Nephron progenitor cell (in vitro differentiated cells): ENCODE results near the gene KCNQ1.

Experiments used
- DNase-seq: peaks from one replicate; pipeline ENCODE4 v3.0.0; 2021
- H3K27ac Mint-ChIP-seq: 2 replicates; pipeline ENCODE4 v1.8.0; 2021; ENCODE audit warnings: mild to moderate bottlenecking, moderate library complexity, mixed read lengths
- H3K27me3 Mint-ChIP-seq: 2 replicates; pipeline ENCODE4 v1.8.0; 2021; ENCODE audit warnings: mild to moderate bottlenecking, low read depth, mixed read lengths; ENCODE audit not compliant: poor library complexity
- H3K36me3 Mint-ChIP-seq: 2 replicates; pipeline ENCODE4 v1.8.0; 2021; ENCODE audit warnings: low read depth, mixed read lengths
- H3K4me1 Mint-ChIP-seq: 2 replicates; pipeline ENCODE4 v1.8.0; 2021; ENCODE audit warnings: mixed read lengths
- H3K4me3 Mint-ChIP-seq: 2 replicates; pipeline ENCODE4 v1.8.0; 2021; ENCODE audit warnings: mild to moderate bottlenecking, moderate library complexity, mixed read lengths
- H3K9me3 Mint-ChIP-seq: 2 replicates; pipeline ENCODE4 v1.8.0; 2021; ENCODE audit warnings: mild to moderate bottlenecking, moderate library complexity, mixed read lengths
- TF ChIP-seq, protein P1 (sequence below): fragments of 200-600 bp; sonication (generic); IDR thresholded peaks from 2 replicates; pipeline ENCODE4 v1.5.0; 2021; ENCODE audit warnings: antibody characterized with exemption

KCNQ1 gene

DNA sequence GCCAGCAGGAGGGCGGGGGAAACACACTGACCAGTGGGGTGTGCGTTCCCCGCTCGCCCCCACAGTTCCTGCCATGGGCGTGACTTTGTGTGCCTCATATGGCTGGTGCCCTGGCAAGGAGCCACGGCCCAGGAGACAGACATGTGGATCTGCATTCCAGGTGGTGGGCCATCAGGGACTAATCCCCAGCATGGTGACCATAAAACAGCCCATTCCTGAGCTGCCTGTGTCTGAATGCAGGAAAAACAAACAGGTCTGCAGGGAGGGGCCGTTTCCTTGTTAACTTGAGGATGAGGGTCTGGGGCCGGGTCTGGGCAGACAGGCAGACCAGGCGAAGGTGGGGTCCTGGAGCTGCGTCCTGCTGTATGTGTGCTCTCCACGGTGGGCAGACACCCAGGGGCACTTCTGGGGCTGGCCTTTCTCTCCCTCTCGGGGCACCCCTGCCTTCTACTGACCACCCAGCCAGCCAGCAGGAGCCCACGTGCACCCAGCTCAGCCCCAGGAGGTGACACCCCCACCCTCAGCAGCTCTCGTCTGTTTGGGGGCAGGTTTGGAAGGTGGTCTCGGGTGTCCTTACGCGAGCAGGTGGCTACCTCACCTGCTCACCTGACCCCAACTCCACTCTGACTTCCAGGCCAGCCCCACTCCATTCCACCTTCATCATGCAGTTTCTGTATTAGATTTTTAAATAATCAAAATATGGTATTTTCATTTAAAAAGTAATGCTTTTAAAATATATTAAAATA lies 134.7 kb downstream of the KCNQ1 start:
- Mint-ChIP-seq H3K4me3 (no peak overlapping the region), H3K4me1 (peaks cover 48% of the 10 kb centered on the region), H3K27ac (no peak overlapping the region), H3K9me3 (no peaks in the 10 kb centered on the region), H3K36me3 (no peaks in the 10 kb centered on the region), H3K27me3 (no peaks in the 10 kb centered on the region)
- TF ChIP-seq, protein P1, sequence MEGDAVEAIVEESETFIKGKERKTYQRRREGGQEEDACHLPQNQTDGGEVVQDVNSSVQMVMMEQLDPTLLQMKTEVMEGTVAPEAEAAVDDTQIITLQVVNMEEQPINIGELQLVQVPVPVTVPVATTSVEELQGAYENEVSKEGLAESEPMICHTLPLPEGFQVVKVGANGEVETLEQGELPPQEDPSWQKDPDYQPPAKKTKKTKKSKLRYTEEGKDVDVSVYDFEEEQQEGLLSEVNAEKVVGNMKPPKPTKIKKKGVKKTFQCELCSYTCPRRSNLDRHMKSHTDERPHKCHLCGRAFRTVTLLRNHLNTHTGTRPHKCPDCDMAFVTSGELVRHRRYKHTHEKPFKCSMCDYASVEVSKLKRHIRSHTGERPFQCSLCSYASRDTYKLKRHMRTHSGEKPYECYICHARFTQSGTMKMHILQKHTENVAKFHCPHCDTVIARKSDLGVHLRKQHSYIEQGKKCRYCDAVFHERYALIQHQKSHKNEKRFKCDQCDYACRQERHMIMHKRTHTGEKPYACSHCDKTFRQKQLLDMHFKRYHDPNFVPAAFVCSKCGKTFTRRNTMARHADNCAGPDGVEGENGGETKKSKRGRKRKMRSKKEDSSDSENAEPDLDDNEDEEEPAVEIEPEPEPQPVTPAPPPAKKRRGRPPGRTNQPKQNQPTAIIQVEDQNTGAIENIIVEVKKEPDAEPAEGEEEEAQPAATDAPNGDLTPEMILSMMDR: no peak
- DNase-seq: peak; percentile 12

GRCh38 chr11:2580061-2580421 lies 135.2 kb downstream of the KCNQ1 start:
- TF ChIP-seq, protein P1: no peak
- no peak for DNase-seq
- H3K27me3 Mint-ChIP-seq: no peaks in the 10 kb centered on the region
- no peak overlapping the region for H3K4me3 Mint-ChIP-seq
- no peaks in the 10 kb centered on the region for H3K36me3 Mint-ChIP-seq
- no peaks in the 10 kb centered on the region for H3K9me3 Mint-ChIP-seq
- H3K4me1 Mint-ChIP-seq: peaks cover 48% of the 10 kb centered on the region
- H3K27ac Mint-ChIP-seq: no peak overlapping the region

DNA sequence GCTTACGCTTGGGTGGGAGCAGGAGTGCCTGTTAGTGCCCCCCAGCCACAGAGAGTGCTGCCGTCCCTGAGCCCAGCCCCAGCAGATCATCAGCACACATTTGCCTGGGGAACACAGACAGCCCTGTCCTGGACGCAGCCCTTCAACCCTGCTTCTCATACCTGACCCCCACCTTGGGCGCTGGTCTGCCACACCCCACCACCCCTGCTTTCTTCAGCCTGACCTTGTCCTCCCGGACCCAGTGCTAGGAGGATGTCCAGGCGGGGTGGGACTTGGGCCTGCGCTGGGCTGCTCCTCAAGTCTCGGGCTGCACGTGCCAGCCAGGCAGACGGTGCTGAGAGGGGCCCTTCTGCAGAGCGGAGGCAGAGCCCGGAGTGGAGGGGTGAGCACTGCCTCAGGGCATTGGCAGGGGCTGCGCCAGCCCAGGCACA lies 135.8 kb downstream of the KCNQ1 start:
- TF ChIP-seq, protein P1: no peak
- Mint-ChIP-seq H3K4me1 (peaks cover 50% of the 10 kb centered on the region), H3K4me3 (no peak overlapping the region), H3K27me3 (no peaks in the 10 kb centered on the region), H3K36me3 (no peaks in the 10 kb centered on the region), H3K9me3 (no peaks in the 10 kb centered on the region), H3K27ac (no peak overlapping the region)
- DNase-seq: no peak

- Mint-ChIP-seq H3K27me3 (no peaks in the 10 kb centered on the region), H3K4me3 (no peak overlapping the region), H3K36me3 (no peaks in the 10 kb centered on the region), H3K4me1 (peaks cover 50% of the 10 kb centered on the region), H3K27ac (no peak overlapping the region), H3K9me3 (no peaks in the 10 kb centered on the region)
- TF ChIP-seq, protein P1: no peak
- DNase-seq: no peak
Observed at GRCh38 chr11:2581151-2581930, 136.5 kb downstream of the KCNQ1 start.

DNA sequence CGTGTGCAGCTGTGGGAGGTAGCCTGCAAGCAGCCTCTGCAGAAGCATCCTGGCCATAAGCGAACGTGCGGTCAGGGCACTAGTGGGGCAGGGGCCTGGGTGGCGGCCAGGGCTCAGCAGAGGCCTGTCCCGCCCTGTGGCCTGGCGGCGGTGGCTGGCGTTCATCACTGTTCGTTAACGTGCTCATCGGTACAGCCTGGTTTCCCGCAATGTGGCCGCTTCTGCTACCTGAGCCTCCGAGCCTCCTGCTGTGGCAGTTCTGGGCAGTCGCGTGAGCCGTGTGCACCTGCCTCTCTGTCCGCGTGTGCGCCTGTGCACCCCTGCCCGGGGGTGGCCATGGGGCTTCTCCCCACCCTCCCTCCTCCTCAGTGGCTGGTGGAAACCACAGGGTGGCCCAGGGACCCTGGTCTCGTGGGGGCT lies 137.1 kb downstream of the KCNQ1 start:
- Mint-ChIP-seq H3K4me1 (peaks cover 53% of the 10 kb centered on the region), H3K27me3 (no peaks in the 10 kb centered on the region), H3K4me3 (no peak overlapping the region), H3K27ac (no peak overlapping the region), H3K36me3 (no peaks in the 10 kb centered on the region), H3K9me3 (no peaks in the 10 kb centered on the region)
- no peak for DNase-seq
- TF ChIP-seq, protein P1: no peak
